Measurements from ENCODE around the gene CST5. TPM values are rescaled to one million over a fixed set of nuclear protein-coding genes. Genes with fewer than 3 reads are reported as not detected.

Gene CST5
- total and polyA plus RNA-seq, 2 experiments from 2014 or later = not detected

DNA sequence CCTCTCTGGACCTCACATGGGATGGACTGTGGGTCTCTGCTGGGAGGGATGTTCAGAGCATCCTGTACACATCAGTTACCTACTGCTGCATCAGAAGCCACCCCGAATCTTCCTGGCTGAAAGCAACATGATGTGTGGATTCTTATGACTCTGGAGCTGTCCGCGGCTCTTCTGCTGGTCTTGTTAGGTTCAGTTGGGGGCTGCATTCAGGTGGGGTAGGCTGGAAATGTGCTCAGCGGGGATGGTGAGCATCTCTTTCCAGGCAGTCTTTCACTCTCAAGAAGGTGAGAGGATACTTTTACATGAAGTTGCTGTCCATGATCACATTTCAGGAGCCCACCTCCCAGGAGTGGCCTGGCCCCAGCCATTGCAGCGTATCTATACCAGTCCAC, 5.2 kb upstream of the CST5 start:
- H3K36me3 ChIP-seq (ENCODE audit: insufficient read depth) = no peaks in the 10 kb centered on the region
- peaks cover 4% of the 10 kb centered on the region; the same call in 1 of the 2 replicates for H3K9me2 ChIP-seq (ENCODE audit: insufficient read depth)
- ATAC-seq (no peak), DNase-seq (ENCODE audit: low spot score) (no peak)
- no peak overlapping the region for H3K27ac ChIP-seq (ENCODE audit: low read depth)
- Mint-ChIP-seq H3K9me3 (no peaks in the 10 kb centered on the region; the same call in 2 of the 3 replicates), H3K27me3 (ENCODE audit: insufficient read depth, low read depth, poor library complexity) (peaks cover 3% of the 10 kb centered on the region), H3K4me1 (no peaks in the 10 kb centered on the region), H3K27ac (no peak overlapping the region), H3K36me3 (ENCODE audit: low read depth) (no peaks in the 10 kb centered on the region), H3K4me3 (no peak overlapping the region)
- H3F3A ChIP-seq (replicated peaks; ENCODE audit: low read depth) = no peaks in the 10 kb centered on the region
- no peaks in the 10 kb centered on the region for H3K27me3 ChIP-seq (ENCODE audit: insufficient read depth)
- H3K4me1 ChIP-seq (ENCODE audit: insufficient read depth) = no peaks in the 10 kb centered on the region
- no peaks in the 10 kb centered on the region for H3K79me2 ChIP-seq (replicated peaks; ENCODE audit: insufficient read depth)
- H2AFZ ChIP-seq = no peak overlapping the region
- no peak overlapping the region for H3K4me3 ChIP-seq
- no peak for TF ChIP-seq EZH2phosphoT487 (IDR thresholded peaks at IDR 0.05; ENCODE audit: unreplicated experiment)
- TF ChIP-seq POLR2AphosphoS5 (IDR thresholded peaks at IDR 0.05; ENCODE audit: low read depth) = no peak
- no peak for TF ChIP-seq NANOG (IDR thresholded peaks at IDR 0.05; ENCODE audit: borderline replicate concordance)
- TF ChIP-seq ZNF331 (CRISPR knock-in tag; IDR thresholded peaks at IDR 0.05; ENCODE audit: low read depth) = no peak
- TF ChIP-seq ZNF114 (CRISPR knock-in tag; IDR thresholded peaks at IDR 0.05) = no peak
- TF ChIP-seq, protein P1, sequence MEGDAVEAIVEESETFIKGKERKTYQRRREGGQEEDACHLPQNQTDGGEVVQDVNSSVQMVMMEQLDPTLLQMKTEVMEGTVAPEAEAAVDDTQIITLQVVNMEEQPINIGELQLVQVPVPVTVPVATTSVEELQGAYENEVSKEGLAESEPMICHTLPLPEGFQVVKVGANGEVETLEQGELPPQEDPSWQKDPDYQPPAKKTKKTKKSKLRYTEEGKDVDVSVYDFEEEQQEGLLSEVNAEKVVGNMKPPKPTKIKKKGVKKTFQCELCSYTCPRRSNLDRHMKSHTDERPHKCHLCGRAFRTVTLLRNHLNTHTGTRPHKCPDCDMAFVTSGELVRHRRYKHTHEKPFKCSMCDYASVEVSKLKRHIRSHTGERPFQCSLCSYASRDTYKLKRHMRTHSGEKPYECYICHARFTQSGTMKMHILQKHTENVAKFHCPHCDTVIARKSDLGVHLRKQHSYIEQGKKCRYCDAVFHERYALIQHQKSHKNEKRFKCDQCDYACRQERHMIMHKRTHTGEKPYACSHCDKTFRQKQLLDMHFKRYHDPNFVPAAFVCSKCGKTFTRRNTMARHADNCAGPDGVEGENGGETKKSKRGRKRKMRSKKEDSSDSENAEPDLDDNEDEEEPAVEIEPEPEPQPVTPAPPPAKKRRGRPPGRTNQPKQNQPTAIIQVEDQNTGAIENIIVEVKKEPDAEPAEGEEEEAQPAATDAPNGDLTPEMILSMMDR (conservative IDR thresholded peaks at IDR 0.05; ENCODE audit: low read depth in 2 of 2) = no peak
- TF ChIP-seq, protein P2, sequence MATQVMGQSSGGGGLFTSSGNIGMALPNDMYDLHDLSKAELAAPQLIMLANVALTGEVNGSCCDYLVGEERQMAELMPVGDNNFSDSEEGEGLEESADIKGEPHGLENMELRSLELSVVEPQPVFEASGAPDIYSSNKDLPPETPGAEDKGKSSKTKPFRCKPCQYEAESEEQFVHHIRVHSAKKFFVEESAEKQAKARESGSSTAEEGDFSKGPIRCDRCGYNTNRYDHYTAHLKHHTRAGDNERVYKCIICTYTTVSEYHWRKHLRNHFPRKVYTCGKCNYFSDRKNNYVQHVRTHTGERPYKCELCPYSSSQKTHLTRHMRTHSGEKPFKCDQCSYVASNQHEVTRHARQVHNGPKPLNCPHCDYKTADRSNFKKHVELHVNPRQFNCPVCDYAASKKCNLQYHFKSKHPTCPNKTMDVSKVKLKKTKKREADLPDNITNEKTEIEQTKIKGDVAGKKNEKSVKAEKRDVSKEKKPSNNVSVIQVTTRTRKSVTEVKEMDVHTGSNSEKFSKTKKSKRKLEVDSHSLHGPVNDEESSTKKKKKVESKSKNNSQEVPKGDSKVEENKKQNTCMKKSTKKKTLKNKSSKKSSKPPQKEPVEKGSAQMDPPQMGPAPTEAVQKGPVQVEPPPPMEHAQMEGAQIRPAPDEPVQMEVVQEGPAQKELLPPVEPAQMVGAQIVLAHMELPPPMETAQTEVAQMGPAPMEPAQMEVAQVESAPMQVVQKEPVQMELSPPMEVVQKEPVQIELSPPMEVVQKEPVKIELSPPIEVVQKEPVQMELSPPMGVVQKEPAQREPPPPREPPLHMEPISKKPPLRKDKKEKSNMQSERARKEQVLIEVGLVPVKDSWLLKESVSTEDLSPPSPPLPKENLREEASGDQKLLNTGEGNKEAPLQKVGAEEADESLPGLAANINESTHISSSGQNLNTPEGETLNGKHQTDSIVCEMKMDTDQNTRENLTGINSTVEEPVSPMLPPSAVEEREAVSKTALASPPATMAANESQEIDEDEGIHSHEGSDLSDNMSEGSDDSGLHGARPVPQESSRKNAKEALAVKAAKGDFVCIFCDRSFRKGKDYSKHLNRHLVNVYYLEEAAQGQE (IDR thresholded peaks at IDR 0.05; ENCODE audit: unreplicated experiment) = no peak
- no peak for TF ChIP-seq EZH2 (IDR thresholded peaks at IDR 0.05; ENCODE audit: low read depth, unreplicated experiment)
- TF ChIP-seq STAT1 (IDR thresholded peaks at IDR 0.05; ENCODE audit: unreplicated experiment) = no peak
- TF ChIP-seq, protein P3, sequence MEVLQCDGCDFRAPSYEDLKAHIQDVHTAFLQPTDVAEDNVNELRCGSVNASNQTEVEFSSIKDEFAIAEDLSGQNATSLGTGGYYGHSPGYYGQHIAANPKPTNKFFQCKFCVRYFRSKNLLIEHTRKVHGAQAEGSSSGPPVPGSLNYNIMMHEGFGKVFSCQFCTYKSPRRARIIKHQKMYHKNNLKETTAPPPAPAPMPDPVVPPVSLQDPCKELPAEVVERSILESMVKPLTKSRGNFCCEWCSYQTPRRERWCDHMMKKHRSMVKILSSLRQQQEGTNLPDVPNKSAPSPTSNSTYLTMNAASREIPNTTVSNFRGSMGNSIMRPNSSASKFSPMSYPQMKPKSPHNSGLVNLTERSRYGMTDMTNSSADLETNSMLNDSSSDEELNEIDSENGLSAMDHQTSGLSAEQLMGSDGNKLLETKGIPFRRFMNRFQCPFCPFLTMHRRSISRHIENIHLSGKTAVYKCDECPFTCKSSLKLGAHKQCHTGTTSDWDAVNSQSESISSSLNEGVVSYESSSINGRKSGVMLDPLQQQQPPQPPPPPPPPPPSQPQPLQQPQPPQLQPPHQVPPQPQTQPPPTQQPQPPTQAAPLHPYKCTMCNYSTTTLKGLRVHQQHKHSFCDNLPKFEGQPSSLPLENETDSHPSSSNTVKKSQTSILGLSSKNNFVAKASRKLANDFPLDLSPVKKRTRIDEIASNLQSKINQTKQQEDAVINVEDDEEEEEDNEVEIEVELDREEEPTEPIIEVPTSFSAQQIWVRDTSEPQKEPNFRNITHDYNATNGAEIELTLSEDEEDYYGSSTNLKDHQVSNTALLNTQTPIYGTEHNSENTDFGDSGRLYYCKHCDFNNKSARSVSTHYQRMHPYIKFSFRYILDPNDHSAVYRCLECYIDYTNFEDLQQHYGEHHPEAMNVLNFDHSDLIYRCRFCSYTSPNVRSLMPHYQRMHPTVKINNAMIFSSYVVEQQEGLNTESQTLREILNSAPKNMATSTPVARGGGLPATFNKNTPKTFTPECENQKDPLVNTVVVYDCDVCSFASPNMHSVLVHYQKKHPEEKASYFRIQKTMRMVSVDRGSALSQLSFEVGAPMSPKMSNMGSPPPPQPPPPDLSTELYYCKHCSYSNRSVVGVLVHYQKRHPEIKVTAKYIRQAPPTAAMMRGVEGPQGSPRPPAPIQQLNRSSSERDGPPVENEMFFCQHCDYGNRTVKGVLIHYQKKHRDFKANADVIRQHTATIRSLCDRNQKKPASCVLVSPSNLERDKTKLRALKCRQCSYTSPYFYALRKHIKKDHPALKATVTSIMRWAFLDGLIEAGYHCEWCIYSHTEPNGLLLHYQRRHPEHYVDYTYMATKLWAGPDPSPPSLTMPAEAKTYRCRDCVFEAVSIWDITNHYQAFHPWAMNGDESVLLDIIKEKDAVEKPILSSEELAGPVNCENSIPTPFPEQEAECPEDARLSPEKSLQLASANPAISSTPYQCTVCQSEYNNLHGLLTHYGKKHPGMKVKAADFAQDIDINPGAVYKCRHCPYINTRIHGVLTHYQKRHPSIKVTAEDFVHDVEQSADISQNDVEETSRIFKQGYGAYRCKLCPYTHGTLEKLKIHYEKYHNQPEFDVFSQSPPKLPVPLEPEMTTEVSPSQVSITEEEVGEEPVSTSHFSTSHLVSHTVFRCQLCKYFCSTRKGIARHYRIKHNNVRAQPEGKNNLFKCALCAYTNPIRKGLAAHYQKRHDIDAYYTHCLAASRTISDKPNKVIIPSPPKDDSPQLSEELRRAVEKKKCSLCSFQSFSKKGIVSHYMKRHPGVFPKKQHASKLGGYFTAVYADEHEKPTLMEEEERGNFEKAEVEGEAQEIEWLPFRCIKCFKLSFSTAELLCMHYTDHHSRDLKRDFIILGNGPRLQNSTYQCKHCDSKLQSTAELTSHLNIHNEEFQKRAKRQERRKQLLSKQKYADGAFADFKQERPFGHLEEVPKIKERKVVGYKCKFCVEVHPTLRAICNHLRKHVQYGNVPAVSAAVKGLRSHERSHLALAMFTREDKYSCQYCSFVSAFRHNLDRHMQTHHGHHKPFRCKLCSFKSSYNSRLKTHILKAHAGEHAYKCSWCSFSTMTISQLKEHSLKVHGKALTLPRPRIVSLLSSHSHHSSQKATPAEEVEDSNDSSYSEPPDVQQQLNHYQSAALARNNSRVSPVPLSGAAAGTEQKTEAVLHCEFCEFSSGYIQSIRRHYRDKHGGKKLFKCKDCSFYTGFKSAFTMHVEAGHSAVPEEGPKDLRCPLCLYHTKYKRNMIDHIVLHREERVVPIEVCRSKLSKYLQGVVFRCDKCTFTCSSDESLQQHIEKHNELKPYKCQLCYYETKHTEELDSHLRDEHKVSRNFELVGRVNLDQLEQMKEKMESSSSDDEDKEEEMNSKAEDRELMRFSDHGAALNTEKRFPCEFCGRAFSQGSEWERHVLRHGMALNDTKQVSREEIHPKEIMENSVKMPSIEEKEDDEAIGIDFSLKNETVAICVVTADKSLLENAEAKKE (CRISPR knock-in tag; IDR thresholded peaks at IDR 0.05) = no peak
- TF ChIP-seq JUNB (IDR thresholded peaks at IDR 0.05; ENCODE audit: unreplicated experiment) = no peak
- no peak for TF ChIP-seq CREB1 (CRISPR knock-in tag; IDR thresholded peaks at IDR 0.05; ENCODE audit: low read depth)
- TF ChIP-seq, protein P4, sequence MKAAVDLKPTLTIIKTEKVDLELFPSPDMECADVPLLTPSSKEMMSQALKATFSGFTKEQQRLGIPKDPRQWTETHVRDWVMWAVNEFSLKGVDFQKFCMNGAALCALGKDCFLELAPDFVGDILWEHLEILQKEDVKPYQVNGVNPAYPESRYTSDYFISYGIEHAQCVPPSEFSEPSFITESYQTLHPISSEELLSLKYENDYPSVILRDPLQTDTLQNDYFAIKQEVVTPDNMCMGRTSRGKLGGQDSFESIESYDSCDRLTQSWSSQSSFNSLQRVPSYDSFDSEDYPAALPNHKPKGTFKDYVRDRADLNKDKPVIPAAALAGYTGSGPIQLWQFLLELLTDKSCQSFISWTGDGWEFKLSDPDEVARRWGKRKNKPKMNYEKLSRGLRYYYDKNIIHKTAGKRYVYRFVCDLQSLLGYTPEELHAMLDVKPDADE (IDR thresholded peaks at IDR 0.05) = no peak
- H3K4me2 ChIP-seq = no peak overlapping the region
- no peaks in the 10 kb centered on the region for H4K20me1 ChIP-seq (replicated peaks; ENCODE audit: insufficient read depth)
